ENCODE results near the gene APP.

APP gene

DNA sequence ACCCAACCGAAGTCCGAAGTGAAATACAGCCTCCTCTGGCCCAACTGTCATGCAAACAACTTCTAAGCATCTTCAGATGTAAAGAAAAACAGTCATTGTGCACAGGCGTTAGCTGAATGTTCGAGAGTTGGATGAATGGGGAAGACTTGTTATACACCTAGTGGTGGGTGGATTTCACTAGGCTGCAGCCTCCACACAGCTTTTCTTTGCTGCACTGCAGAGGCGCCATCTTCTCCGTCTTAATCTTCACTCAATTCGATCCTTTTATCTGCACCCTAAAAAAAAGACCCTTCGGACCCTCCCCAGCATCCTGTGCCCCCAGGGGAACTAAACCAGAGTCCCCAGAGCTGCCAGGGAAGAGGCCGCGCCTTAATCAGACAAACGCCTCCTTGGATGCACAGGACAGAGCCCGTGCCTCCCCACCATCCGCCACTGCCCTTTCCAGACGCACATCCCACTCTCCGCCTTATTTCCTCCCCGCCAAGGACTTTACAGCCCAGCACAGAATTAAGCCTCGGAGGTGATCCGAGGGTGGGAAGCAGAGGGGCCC, 1.4 kb downstream of the APP start:
- CTCF ChIA-PET, result interaction anchor here (0.6 to 3.0 kb wide), 9 partner anchors 12 to 548 kb away, joined by 3 to 23 read pairs (median 3); no protein-coding TSS in a partner anchor
- Histone ChIP-seq H3K4me3 (ENCODE audit: low read depth, low read length) (peak overlapping the region; percentile 91), H3K9me3 (ENCODE audit: control insufficient read depth, insufficient read depth, low read depth, low read length) (no peaks in the 10 kb centered on the region), H3K36me3 (ENCODE audit: control insufficient read depth in 2 of 2, insufficient read depth in 1 of 2, low read length in 2 of 2) (no peaks in the 10 kb centered on the region), H3K27ac (ENCODE audit: extremely low read depth, low read depth, low read length) (peak overlapping the region; percentile 93; the same call in 1 of the 2 replicates), H3K4me1 (ENCODE audit: control insufficient read depth, insufficient read depth, low read length) (peaks cover 28% of the 10 kb centered on the region)
- POLR2A ChIA-PET, result interaction anchor here (0.7 to 1.3 kb wide), 3 partner anchors 20 to 53 kb away, joined by 3 to 5 read pairs (median 4); no protein-coding TSS in a partner anchor
- TF ChIP-seq TRIM28 (IDR thresholded peaks at IDR 0.05; ENCODE audit: borderline replicate concordance, low read length), result peak; percentile 65; the same call in 1 of the 2 replicates
- no peak for TF ChIP-seq ZNF311 (tag by site-specific recombination; IDR thresholded peaks at IDR 0.05; ENCODE audit: borderline replicate concordance)
- no peak; the same call in 1 of the 2 replicates for TF ChIP-seq IKZF3 (tag by site-specific recombination; IDR thresholded peaks at IDR 0.05)
- no peak for TF ChIP-seq ZNF843 (tag by site-specific recombination; IDR thresholded peaks at IDR 0.05)
- TF ChIP-seq SP7 (tag by site-specific recombination; IDR thresholded peaks at IDR 0.05), result no peak
- 0 out of 2 replicates have a peak, but pooled peaks have one; percentile 17 for TF ChIP-seq ZIC2 (tag by site-specific recombination; IDR thresholded peaks at IDR 0.05)
- no peak for TF ChIP-seq ZNF623 (tag by site-specific recombination; IDR thresholded peaks at IDR 0.05)
- TF ChIP-seq, protein P1, sequence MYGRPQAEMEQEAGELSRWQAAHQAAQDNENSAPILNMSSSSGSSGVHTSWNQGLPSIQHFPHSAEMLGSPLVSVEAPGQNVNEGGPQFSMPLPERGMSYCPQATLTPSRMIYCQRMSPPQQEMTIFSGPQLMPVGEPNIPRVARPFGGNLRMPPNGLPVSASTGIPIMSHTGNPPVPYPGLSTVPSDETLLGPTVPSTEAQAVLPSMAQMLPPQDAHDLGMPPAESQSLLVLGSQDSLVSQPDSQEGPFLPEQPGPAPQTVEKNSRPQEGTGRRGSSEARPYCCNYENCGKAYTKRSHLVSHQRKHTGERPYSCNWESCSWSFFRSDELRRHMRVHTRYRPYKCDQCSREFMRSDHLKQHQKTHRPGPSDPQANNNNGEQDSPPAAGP (tag by site-specific recombination; IDR thresholded peaks at IDR 0.05), result no peak
- no peak for TF ChIP-seq ZFP69B (tag by site-specific recombination; IDR thresholded peaks at IDR 0.05)
- no peak for TF ChIP-seq HOXA7 (CRISPR knock-in tag; IDR thresholded peaks at IDR 0.05; ENCODE audit: borderline replicate concordance)
- TF ChIP-seq GLIS2 (tag by site-specific recombination; IDR thresholded peaks at IDR 0.05), result no peak; the same call in 1 of the 2 replicates
- peak; percentile 78 for TF ChIP-seq EGR2 (tag by site-specific recombination; IDR thresholded peaks at IDR 0.05; ENCODE audit: low read depth)
- no peak for TF ChIP-seq MEIS1 (CRISPR knock-in tag; IDR thresholded peaks at IDR 0.05; ENCODE audit: borderline replicate concordance)
- no peak for TF ChIP-seq ZNF23 (tag by site-specific recombination; IDR thresholded peaks at IDR 0.05; ENCODE audit: borderline replicate concordance)
- TF ChIP-seq, protein P2, sequence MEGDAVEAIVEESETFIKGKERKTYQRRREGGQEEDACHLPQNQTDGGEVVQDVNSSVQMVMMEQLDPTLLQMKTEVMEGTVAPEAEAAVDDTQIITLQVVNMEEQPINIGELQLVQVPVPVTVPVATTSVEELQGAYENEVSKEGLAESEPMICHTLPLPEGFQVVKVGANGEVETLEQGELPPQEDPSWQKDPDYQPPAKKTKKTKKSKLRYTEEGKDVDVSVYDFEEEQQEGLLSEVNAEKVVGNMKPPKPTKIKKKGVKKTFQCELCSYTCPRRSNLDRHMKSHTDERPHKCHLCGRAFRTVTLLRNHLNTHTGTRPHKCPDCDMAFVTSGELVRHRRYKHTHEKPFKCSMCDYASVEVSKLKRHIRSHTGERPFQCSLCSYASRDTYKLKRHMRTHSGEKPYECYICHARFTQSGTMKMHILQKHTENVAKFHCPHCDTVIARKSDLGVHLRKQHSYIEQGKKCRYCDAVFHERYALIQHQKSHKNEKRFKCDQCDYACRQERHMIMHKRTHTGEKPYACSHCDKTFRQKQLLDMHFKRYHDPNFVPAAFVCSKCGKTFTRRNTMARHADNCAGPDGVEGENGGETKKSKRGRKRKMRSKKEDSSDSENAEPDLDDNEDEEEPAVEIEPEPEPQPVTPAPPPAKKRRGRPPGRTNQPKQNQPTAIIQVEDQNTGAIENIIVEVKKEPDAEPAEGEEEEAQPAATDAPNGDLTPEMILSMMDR (tag by site-specific recombination; IDR thresholded peaks at IDR 0.05), result peak; percentile 57; the same call in 1 of the 2 replicates
- TF ChIP-seq ZNF202 (tag by site-specific recombination; IDR thresholded peaks at IDR 0.05; ENCODE audit: borderline replicate concordance), result no peak
- TF ChIP-seq, protein P3, sequence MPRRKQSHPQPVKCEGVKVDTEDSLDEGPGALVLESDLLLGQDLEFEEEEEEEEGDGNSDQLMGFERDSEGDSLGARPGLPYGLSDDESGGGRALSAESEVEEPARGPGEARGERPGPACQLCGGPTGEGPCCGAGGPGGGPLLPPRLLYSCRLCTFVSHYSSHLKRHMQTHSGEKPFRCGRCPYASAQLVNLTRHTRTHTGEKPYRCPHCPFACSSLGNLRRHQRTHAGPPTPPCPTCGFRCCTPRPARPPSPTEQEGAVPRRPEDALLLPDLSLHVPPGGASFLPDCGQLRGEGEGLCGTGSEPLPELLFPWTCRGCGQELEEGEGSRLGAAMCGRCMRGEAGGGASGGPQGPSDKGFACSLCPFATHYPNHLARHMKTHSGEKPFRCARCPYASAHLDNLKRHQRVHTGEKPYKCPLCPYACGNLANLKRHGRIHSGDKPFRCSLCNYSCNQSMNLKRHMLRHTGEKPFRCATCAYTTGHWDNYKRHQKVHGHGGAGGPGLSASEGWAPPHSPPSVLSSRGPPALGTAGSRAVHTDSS (tag by site-specific recombination; IDR thresholded peaks at IDR 0.05), result no peak
- 0 out of 2 replicates have a peak, but pooled peaks have one; percentile 33 for TF ChIP-seq YY1 (tag by site-specific recombination; IDR thresholded peaks at IDR 0.05)
- TF ChIP-seq, protein P4, sequence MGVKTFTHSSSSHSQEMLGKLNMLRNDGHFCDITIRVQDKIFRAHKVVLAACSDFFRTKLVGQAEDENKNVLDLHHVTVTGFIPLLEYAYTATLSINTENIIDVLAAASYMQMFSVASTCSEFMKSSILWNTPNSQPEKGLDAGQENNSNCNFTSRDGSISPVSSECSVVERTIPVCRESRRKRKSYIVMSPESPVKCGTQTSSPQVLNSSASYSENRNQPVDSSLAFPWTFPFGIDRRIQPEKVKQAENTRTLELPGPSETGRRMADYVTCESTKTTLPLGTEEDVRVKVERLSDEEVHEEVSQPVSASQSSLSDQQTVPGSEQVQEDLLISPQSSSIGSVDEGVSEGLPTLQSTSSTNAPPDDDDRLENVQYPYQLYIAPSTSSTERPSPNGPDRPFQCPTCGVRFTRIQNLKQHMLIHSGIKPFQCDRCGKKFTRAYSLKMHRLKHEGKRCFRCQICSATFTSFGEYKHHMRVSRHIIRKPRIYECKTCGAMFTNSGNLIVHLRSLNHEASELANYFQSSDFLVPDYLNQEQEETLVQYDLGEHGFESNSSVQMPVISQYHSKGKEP (tag by site-specific recombination; IDR thresholded peaks at IDR 0.05), result peak; percentile 17; the same call in 1 of the 2 replicates
- no peak for TF ChIP-seq ZNF837 (tag by site-specific recombination; IDR thresholded peaks at IDR 0.05)
- no peak for TF ChIP-seq ZNF777 (tag by site-specific recombination; IDR thresholded peaks at IDR 0.05; ENCODE audit: borderline replicate concordance)
- no peak for TF ChIP-seq ZSCAN30 (tag by site-specific recombination; IDR thresholded peaks at IDR 0.05)
- TF ChIP-seq, protein P5, sequence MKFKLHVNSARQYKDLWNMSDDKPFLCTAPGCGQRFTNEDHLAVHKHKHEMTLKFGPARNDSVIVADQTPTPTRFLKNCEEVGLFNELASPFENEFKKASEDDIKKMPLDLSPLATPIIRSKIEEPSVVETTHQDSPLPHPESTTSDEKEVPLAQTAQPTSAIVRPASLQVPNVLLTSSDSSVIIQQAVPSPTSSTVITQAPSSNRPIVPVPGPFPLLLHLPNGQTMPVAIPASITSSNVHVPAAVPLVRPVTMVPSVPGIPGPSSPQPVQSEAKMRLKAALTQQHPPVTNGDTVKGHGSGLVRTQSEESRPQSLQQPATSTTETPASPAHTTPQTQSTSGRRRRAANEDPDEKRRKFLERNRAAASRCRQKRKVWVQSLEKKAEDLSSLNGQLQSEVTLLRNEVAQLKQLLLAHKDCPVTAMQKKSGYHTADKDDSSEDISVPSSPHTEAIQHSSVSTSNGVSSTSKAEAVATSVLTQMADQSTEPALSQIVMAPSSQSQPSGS (tag by site-specific recombination; IDR thresholded peaks at IDR 0.05; ENCODE audit: low read depth), result no peak
- TF ChIP-seq, protein P6, sequence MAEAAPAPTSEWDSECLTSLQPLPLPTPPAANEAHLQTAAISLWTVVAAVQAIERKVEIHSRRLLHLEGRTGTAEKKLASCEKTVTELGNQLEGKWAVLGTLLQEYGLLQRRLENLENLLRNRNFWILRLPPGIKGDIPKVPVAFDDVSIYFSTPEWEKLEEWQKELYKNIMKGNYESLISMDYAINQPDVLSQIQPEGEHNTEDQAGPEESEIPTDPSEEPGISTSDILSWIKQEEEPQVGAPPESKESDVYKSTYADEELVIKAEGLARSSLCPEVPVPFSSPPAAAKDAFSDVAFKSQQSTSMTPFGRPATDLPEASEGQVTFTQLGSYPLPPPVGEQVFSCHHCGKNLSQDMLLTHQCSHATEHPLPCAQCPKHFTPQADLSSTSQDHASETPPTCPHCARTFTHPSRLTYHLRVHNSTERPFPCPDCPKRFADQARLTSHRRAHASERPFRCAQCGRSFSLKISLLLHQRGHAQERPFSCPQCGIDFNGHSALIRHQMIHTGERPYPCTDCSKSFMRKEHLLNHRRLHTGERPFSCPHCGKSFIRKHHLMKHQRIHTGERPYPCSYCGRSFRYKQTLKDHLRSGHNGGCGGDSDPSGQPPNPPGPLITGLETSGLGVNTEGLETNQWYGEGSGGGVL (tag by site-specific recombination; IDR thresholded peaks at IDR 0.05), result no peak
- no peak for TF ChIP-seq ZNF776 (tag by site-specific recombination; IDR thresholded peaks at IDR 0.05; ENCODE audit: borderline replicate concordance)
- TF ChIP-seq ZNF175 (tag by site-specific recombination; IDR thresholded peaks at IDR 0.05), result no peak
- TF ChIP-seq ZFP41 (tag by site-specific recombination; IDR thresholded peaks at IDR 0.05; ENCODE audit: borderline replicate concordance), result no peak

Data from HEK293 (cell line).